Measurements from ENCODE around the gene ZNF836.

GRCh38 chr19:52214241-52214640, 42.8 kb upstream of the ZNF836 start:
- TF ChIP-seq EZH2phosphoT487 (IDR thresholded peaks at IDR 0.05; ENCODE audit: low read depth, severe bottlenecking, unreplicated experiment): no peak
- TF ChIP-seq CTCF (IDR thresholded peaks at IDR 0.05; ENCODE audit: poor library complexity): no peak

Data from hepatocyte (in vitro differentiated cells).